MM.1S (cell line): ENCODE measurements around the gene CFAP300.

Source experiments
- CTCF ChIP-seq: fragments of 300-600 bp; sonication (generic); IDR thresholded peaks from 2 replicates; pipeline ENCODE4 v1.5.1; 2016; ENCODE audit warnings: antibody characterized with exemption, low read length, mixed read lengths
- EZH2 ChIP-seq: fragments of 300-600 bp; sonication (generic); optimal IDR thresholded peaks from 2 replicates; pipeline ENCODE3; 2017; ENCODE audit warnings: low read depth, mild to moderate bottlenecking, antibody characterized with exemption, low read length, mixed read lengths

- no peak for TF ChIP-seq CTCF
- no peak for TF ChIP-seq EZH2
Observed at GRCh38 chr11:102026217-102026616, 21.0 kb upstream of the CFAP300 start.
